ENCODE data around the gene CTDP1. TPM values are rescaled to one million over a fixed set of nuclear protein-coding genes. Genes with fewer than 3 reads are reported as not detected.
A peak's percentile ranks its signal among the peaks of the same experiment; 100 is the strongest.

Gene CTDP1
- total RNA-seq, 2 experiments from 2014 or later, result 36.7 to 45.5 TPM

GRCh38 chr18:79647307-79647706 is 32.3 kb upstream of the CTDP1 start:
- H3K9me3 Mint-ChIP-seq (ENCODE audit: low read depth), result no peaks in the 10 kb centered on the region
- ATAC-seq, result no peak
- intact Hi-C loops (cut with DNase I, micrococcal nuclease), result loop anchor here in 1 of 2 experiments (10.0 kb wide), 1 partner anchor 773 kb away; no protein-coding TSS in a partner anchor
- H3K36me3 Mint-ChIP-seq (ENCODE audit: low read depth), result no peaks in the 10 kb centered on the region
- H3K4me1 Mint-ChIP-seq, result peaks cover 6% of the 10 kb centered on the region
- no peak overlapping the region for H3K4me3 Mint-ChIP-seq
- DNase-seq, result no peak
- POLR2A ChIA-PET, result no interaction called here
- H3K27ac Mint-ChIP-seq, result no peak overlapping the region
- CTCF ChIA-PET, result interaction anchor here (0.6 to 1.3 kb wide), 2 partner anchors 33 to 268 kb away, joined by 3 to 4 read pairs; no protein-coding TSS in a partner anchor
- H3K27me3 Mint-ChIP-seq, result peaks cover 2% of the 10 kb centered on the region

- ATAC-seq (no peak), DNase-seq (no peak)
- Mint-ChIP-seq H3K4me1 (no peaks in the 10 kb centered on the region), H3K9me3 (ENCODE audit: low read depth) (no peaks in the 10 kb centered on the region), H3K27me3 (peaks cover 2% of the 10 kb centered on the region), H3K4me3 (no peak overlapping the region), H3K36me3 (ENCODE audit: low read depth) (no peaks in the 10 kb centered on the region), H3K27ac (no peak overlapping the region)
- ChIA-PET CTCF (no interaction called here), POLR2A (no interaction called here)
- intact Hi-C loops (cut with DNase I, micrococcal nuclease), result no loop called here
Measured at GRCh38 chr18:79650959-79651358, 28.6 kb upstream of the CTDP1 start.

- intact Hi-C loops (cut with DNase I, micrococcal nuclease), result no loop called here
- Mint-ChIP-seq H3K27ac (no peak overlapping the region), H3K4me1 (no peaks in the 10 kb centered on the region), H3K36me3 (ENCODE audit: low read depth) (no peaks in the 10 kb centered on the region), H3K9me3 (ENCODE audit: low read depth) (peaks cover 2% of the 10 kb centered on the region), H3K4me3 (no peak overlapping the region), H3K27me3 (peaks cover 4% of the 10 kb centered on the region)
- ATAC-seq, result no peak
- no peak for DNase-seq
- CTCF ChIA-PET, result no interaction called here
- POLR2A ChIA-PET, result no interaction called here
Measured at GRCh38 chr18:79657342-79657996, 22.1 kb upstream of the CTDP1 start.

GRCh38 chr18:79658366-79658765 is 21.2 kb upstream of the CTDP1 start:
- no peak overlapping the region for H3K27ac Mint-ChIP-seq
- intact Hi-C loops (cut with DNase I, micrococcal nuclease), result no loop called here
- no peak overlapping the region for H3K4me3 Mint-ChIP-seq
- peaks cover 4% of the 10 kb centered on the region for H3K27me3 Mint-ChIP-seq
- ChIA-PET POLR2A (no interaction called here), CTCF (no interaction called here)
- no peak for DNase-seq
- no peaks in the 10 kb centered on the region for H3K4me1 Mint-ChIP-seq
- H3K9me3 Mint-ChIP-seq (ENCODE audit: low read depth), result peaks cover 2% of the 10 kb centered on the region
- H3K36me3 Mint-ChIP-seq (ENCODE audit: low read depth), result no peaks in the 10 kb centered on the region
- ATAC-seq, result no peak

GRCh38 chr18:79659733-79660132 is 19.9 kb upstream of the CTDP1 start:
- intact Hi-C loops (cut with DNase I, micrococcal nuclease), result no loop called here
- DNase-seq (no peak), ATAC-seq (peak; percentile 39)
- Mint-ChIP-seq H3K36me3 (ENCODE audit: low read depth) (no peaks in the 10 kb centered on the region), H3K27ac (no peak overlapping the region), H3K27me3 (peaks cover 6% of the 10 kb centered on the region), H3K9me3 (ENCODE audit: low read depth) (peaks cover 5% of the 10 kb centered on the region), H3K4me3 (no peak overlapping the region), H3K4me1 (no peaks in the 10 kb centered on the region)
- ChIA-PET POLR2A (no interaction called here), CTCF (no interaction called here)

GRCh38 chr18:79662034-79662433 is 17.6 kb upstream of the CTDP1 start:
- Mint-ChIP-seq H3K9me3 (ENCODE audit: low read depth) (peaks cover 2% of the 10 kb centered on the region), H3K36me3 (ENCODE audit: low read depth) (no peaks in the 10 kb centered on the region), H3K27me3 (peaks cover 6% of the 10 kb centered on the region), H3K27ac (no peak overlapping the region), H3K4me3 (no peak overlapping the region), H3K4me1 (no peaks in the 10 kb centered on the region)
- ATAC-seq, result no peak
- no peak for DNase-seq
- intact Hi-C loops (cut with DNase I, micrococcal nuclease), result no loop called here
- ChIA-PET POLR2A (no interaction called here), CTCF (interaction anchor here (0.5 kb wide), 1 partner anchor 243 kb away, joined by 3 read pairs; no protein-coding TSS in a partner anchor)

GRCh38 chr18:79662439-79662838 is 17.2 kb upstream of the CTDP1 start:
- ChIA-PET CTCF (no interaction called here), POLR2A (no interaction called here)
- intact Hi-C loops (cut with DNase I, micrococcal nuclease), result no loop called here
- Mint-ChIP-seq H3K4me3 (no peak overlapping the region), H3K27me3 (peaks cover 6% of the 10 kb centered on the region), H3K36me3 (ENCODE audit: low read depth) (no peaks in the 10 kb centered on the region), H3K9me3 (ENCODE audit: low read depth) (peaks cover 2% of the 10 kb centered on the region), H3K27ac (no peak overlapping the region), H3K4me1 (no peaks in the 10 kb centered on the region)
- ATAC-seq (no peak), DNase-seq (no peak)

GRCh38 chr18:79664525-79665125 is 15.0 kb upstream of the CTDP1 start:
- peaks cover 6% of the 10 kb centered on the region for H3K27me3 Mint-ChIP-seq
- ATAC-seq, result no peak
- DNase-seq, result no peak
- H3K36me3 Mint-ChIP-seq (ENCODE audit: low read depth), result no peaks in the 10 kb centered on the region
- H3K9me3 Mint-ChIP-seq (ENCODE audit: low read depth), result peaks cover 2% of the 10 kb centered on the region
- intact Hi-C loops (cut with DNase I, micrococcal nuclease), result no loop called here
- ChIA-PET POLR2A (interaction anchor here (0.6 kb wide), 1 partner anchor 520 kb away, joined by 3 read pairs; no protein-coding TSS in a partner anchor), CTCF (interaction anchor here (0.7 kb wide), 1 partner anchor 472 kb away, joined by 3 read pairs; no protein-coding TSS in a partner anchor)
- H3K4me1 Mint-ChIP-seq, result no peaks in the 10 kb centered on the region
- no peak overlapping the region for H3K4me3 Mint-ChIP-seq
- H3K27ac Mint-ChIP-seq, result no peak overlapping the region

GRCh38 chr18:79668203-79668602 is 11.4 kb upstream of the CTDP1 start:
- Mint-ChIP-seq H3K36me3 (ENCODE audit: low read depth) (peaks cover 5% of the 10 kb centered on the region), H3K27ac (no peak overlapping the region), H3K9me3 (ENCODE audit: low read depth) (peaks cover 2% of the 10 kb centered on the region), H3K27me3 (peaks cover 3% of the 10 kb centered on the region), H3K4me1 (no peaks in the 10 kb centered on the region), H3K4me3 (no peak overlapping the region)
- ChIA-PET POLR2A (no interaction called here), CTCF (interaction anchor here (0.7 kb wide), 1 partner anchor 172 kb away, joined by 3 read pairs; no protein-coding TSS in a partner anchor)
- DNase-seq (no peak), ATAC-seq (no peak)
- intact Hi-C loops (cut with DNase I, micrococcal nuclease), result no loop called here

- Mint-ChIP-seq H3K4me1 (peaks cover 15% of the 10 kb centered on the region), H3K27me3 (no peaks in the 10 kb centered on the region), H3K4me3 (no peak overlapping the region), H3K36me3 (ENCODE audit: low read depth) (peaks cover 32% of the 10 kb centered on the region), H3K9me3 (ENCODE audit: low read depth) (peaks cover 2% of the 10 kb centered on the region), H3K27ac (no peak overlapping the region)
- intact Hi-C loops (cut with DNase I, micrococcal nuclease), result no loop called here
- no peak for DNase-seq
- CTCF ChIA-PET, result interaction anchor here (0.7 to 1.1 kb wide), 2 partner anchors 237 to 293 kb away, joined by 3 to 5 read pairs; no protein-coding TSS in a partner anchor
- POLR2A ChIA-PET, result interaction anchor here (0.7 kb wide), 1 partner anchor 587 kb away, joined by 3 read pairs; no protein-coding TSS in a partner anchor
- no peak for ATAC-seq
Measured at GRCh38 chr18:79672490-79673276, 6.9 kb upstream of the CTDP1 start.

- ATAC-seq, result no peak
- Mint-ChIP-seq H3K4me1 (peaks cover 44% of the 10 kb centered on the region), H3K36me3 (ENCODE audit: low read depth) (peaks cover 54% of the 10 kb centered on the region), H3K9me3 (ENCODE audit: low read depth) (peaks cover 2% of the 10 kb centered on the region), H3K27ac (no peak overlapping the region), H3K4me3 (peak overlapping the region; percentile 90), H3K27me3 (no peaks in the 10 kb centered on the region)
- intact Hi-C loops (cut with DNase I, micrococcal nuclease), result no loop called here
- ChIA-PET CTCF (no interaction called here), POLR2A (interaction anchor here (0.5 kb wide), 1 partner anchor 22 kb away, joined by 4 read pairs; no protein-coding TSS in a partner anchor)
- no peak for DNase-seq
Measured at GRCh38 chr18:79677221-79677620, 2.4 kb upstream of the CTDP1 start.
